IPS-15b (cell line): ENCODE data around the gene HS2ST1.
"Not testable (repeated sequence)": the region's sequence is repeated elsewhere in the genome, so short reads cannot be mapped to it uniquely, and the experiment has no call there.

ENCODE experiments used
- H3K27me3 ChIP-seq: one replicate; pipeline ENCODE4 v1.6.1; 2013; ENCODE audit warnings: low read length; ENCODE audit not compliant: control insufficient read depth, insufficient read depth
- H3K36me3 ChIP-seq: one replicate; pipeline ENCODE4 v1.6.1; 2013; ENCODE audit warnings: low read length; ENCODE audit not compliant: control insufficient read depth, insufficient read depth
- H3K4me1 ChIP-seq: one replicate; pipeline ENCODE4 v1.6.1; 2013; ENCODE audit warnings: mild to moderate bottlenecking, low read length; ENCODE audit not compliant: control insufficient read depth, insufficient read depth
- H3K4me3 ChIP-seq: one replicate; pipeline ENCODE4 v1.5.1; 2013; ENCODE audit warnings: low read depth, low read length
- H3K9ac ChIP-seq: one replicate; pipeline ENCODE4 v1.6.1; 2013; ENCODE audit warnings: low read depth, mild to moderate bottlenecking, low read length
- H3K9me3 ChIP-seq: one replicate; pipeline ENCODE4 v1.6.1; 2013; ENCODE audit warnings: mild to moderate bottlenecking, low read length; ENCODE audit not compliant: control insufficient read depth, insufficient read depth

HS2ST1 gene

DNA sequence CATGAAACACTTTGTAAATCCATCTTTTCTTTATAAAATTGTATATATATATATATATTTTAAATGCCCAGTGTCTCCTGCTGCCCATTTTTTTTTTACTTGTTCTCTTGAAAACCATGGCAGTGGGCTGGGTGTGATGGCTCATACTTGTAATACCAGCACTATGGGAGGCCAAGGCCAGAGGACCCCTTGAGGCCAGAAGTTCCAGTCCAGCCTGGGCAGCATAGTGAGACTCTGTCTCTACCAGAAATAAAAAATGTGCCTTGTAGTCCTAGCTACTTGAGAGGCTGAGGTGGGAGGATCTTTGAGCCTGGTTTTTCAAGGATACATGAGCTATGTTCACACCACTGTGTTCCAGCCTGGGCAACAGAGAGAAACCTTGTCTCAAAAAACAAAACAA is 62.2 kb downstream of the HS2ST1 start:
- Histone ChIP-seq H3K9ac (no peak overlapping the region), H3K27me3 (no peaks in the 10 kb centered on the region), H3K4me3 (no peak overlapping the region), H3K9me3 (no peaks in the 10 kb centered on the region), H3K36me3 (no peaks in the 10 kb centered on the region), H3K4me1 (peaks cover 9% of the 10 kb centered on the region)

- H3K4me3 ChIP-seq: no peak overlapping the region
- no peaks in the 10 kb centered on the region for H3K9me3 ChIP-seq
- no peaks in the 10 kb centered on the region for H3K4me1 ChIP-seq
- H3K27me3 ChIP-seq: no peaks in the 10 kb centered on the region
- H3K36me3 ChIP-seq: no peaks in the 10 kb centered on the region
- no peak overlapping the region for H3K9ac ChIP-seq
Measured at GRCh38 chr1:86981482-86982213, 67.2 kb downstream of the HS2ST1 start.

GRCh38 chr1:86983677-86984076 is 69.2 kb downstream of the HS2ST1 start:
- not testable (repeated sequence) for H3K4me1 ChIP-seq, H3K27me3 ChIP-seq, H3K36me3 ChIP-seq, H3K4me3 ChIP-seq, H3K9me3 ChIP-seq, H3K9ac ChIP-seq

DNA sequence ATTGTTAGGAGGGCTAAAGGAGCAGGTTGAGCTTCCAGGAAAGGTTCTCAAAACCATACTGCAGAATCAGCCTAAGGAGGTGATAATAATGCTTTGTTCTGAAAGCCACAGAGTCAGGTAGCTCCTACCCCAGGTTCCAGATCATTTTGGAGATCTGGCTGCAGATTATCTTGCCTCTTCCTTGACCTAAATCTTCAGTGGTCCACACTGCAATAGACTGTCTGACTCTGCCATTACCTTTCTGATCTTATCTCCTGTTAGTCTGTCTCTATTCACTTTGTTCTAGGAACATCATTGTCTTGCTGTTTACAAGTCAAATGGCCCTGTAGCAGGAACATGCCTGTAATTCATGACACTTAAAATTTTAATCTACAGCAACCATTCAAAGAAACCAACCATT is 73.0 kb downstream of the HS2ST1 start:
- H3K4me1 ChIP-seq: no peaks in the 10 kb centered on the region
- H3K9me3 ChIP-seq: no peaks in the 10 kb centered on the region
- no peak overlapping the region for H3K9ac ChIP-seq
- no peak overlapping the region for H3K4me3 ChIP-seq
- no peaks in the 10 kb centered on the region for H3K36me3 ChIP-seq
- H3K27me3 ChIP-seq: no peaks in the 10 kb centered on the region

GRCh38 chr1:86988835-86989234 is 74.4 kb downstream of the HS2ST1 start:
- no peak overlapping the region for H3K4me3 ChIP-seq
- H3K9me3 ChIP-seq: no peaks in the 10 kb centered on the region
- no peaks in the 10 kb centered on the region for H3K4me1 ChIP-seq
- no peak overlapping the region for H3K9ac ChIP-seq
- no peaks in the 10 kb centered on the region for H3K27me3 ChIP-seq
- no peaks in the 10 kb centered on the region for H3K36me3 ChIP-seq

GRCh38 chr1:86989690-86990089 is 75.3 kb downstream of the HS2ST1 start:
- H3K4me3 ChIP-seq, H3K9me3 ChIP-seq, H3K9ac ChIP-seq, H3K36me3 ChIP-seq, H3K27me3 ChIP-seq, H3K4me1 ChIP-seq: not testable (repeated sequence)

GRCh38 chr1:86990826-86991225 is 76.4 kb downstream of the HS2ST1 start:
- no peaks in the 10 kb centered on the region for H3K4me1 ChIP-seq
- H3K36me3 ChIP-seq: no peaks in the 10 kb centered on the region
- no peaks in the 10 kb centered on the region for H3K9me3 ChIP-seq

DNA sequence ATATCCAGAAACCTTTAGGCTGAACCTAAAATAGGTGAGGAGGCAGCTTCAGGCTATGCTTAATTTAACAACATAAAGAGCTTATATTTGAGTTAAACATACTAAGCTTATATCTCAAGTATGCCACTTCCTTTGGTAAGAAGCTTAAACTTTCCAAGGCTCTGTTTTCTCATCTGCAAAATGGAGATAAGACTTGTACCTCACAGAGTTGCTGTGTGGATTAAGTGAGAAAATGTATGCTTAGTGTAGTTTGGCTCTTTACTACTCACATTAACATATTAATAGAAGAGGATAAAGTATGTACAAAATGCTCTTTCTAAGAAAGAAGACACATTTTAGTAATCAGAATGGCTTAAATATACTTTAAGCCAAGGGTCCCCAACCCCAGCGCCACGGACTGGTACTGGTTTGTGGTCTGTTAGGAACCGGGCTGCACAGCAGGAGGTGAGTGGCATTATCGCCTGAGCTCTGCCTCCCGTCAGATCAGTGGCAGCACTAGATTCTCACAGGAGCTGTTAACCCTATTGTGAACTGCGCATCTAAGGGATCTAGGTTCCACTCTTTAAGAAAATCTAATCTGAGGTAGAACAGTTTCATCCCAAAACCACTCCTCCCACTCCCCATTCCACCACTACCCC is 77.2 kb downstream of the HS2ST1 start:
- Histone ChIP-seq H3K4me3 (no peak overlapping the region), H3K4me1 (no peaks in the 10 kb centered on the region), H3K9ac (no peak overlapping the region), H3K27me3 (no peaks in the 10 kb centered on the region), H3K9me3 (no peaks in the 10 kb centered on the region), H3K36me3 (no peaks in the 10 kb centered on the region)

More at GRCh38 chr1:86990826-86991225, 76.4 kb downstream of the HS2ST1 start:
- no peaks in the 10 kb centered on the region for H3K27me3 ChIP-seq
- H3K9ac ChIP-seq: no peak overlapping the region
- no peak overlapping the region for H3K4me3 ChIP-seq

- Histone ChIP-seq H3K9ac (no peak overlapping the region), H3K4me1 (peaks cover 2% of the 10 kb centered on the region), H3K27me3 (no peaks in the 10 kb centered on the region), H3K36me3 (no peaks in the 10 kb centered on the region), H3K9me3 (no peaks in the 10 kb centered on the region), H3K4me3 (no peak overlapping the region)
Measured at GRCh38 chr1:86992861-86993260, 78.4 kb downstream of the HS2ST1 start.

GRCh38 chr1:86993269-86993985 is 79.0 kb downstream of the HS2ST1 start:
- no peak overlapping the region for H3K9ac ChIP-seq
- H3K9me3 ChIP-seq: no peaks in the 10 kb centered on the region
- H3K27me3 ChIP-seq: no peaks in the 10 kb centered on the region
- no peak overlapping the region for H3K4me3 ChIP-seq
- H3K36me3 ChIP-seq: no peaks in the 10 kb centered on the region
- H3K4me1 ChIP-seq: peaks cover 3% of the 10 kb centered on the region

DNA sequence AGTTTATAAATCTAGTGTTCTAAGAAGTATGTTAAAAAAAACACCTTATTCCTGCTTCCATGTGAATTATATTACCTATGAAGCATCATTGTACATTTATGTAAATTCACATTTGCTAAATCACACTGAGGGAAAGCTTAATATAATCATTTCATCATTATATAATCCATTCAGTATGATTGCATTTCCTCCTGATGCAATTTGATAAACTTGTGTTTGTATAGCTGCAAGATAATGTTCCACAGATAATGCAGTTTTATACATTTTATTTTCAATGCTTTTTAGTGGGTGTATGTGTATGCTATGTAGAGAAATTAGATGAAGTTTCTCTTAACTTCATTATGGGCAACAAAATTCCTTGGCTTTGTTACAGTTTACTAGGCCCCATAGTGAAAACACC is 79.6 kb downstream of the HS2ST1 start:
- no peak overlapping the region for H3K9ac ChIP-seq
- no peak overlapping the region for H3K4me3 ChIP-seq
- H3K4me1 ChIP-seq: peaks cover 4% of the 10 kb centered on the region
- H3K27me3 ChIP-seq: no peaks in the 10 kb centered on the region
- H3K36me3 ChIP-seq: no peaks in the 10 kb centered on the region
- H3K9me3 ChIP-seq: no peaks in the 10 kb centered on the region

GRCh38 chr1:86997538-86997937 is 83.1 kb downstream of the HS2ST1 start:
- Histone ChIP-seq H3K36me3 (no peaks in the 10 kb centered on the region), H3K4me3 (no peak overlapping the region), H3K9ac (no peak overlapping the region), H3K9me3 (no peaks in the 10 kb centered on the region), H3K27me3 (no peaks in the 10 kb centered on the region), H3K4me1 (peaks cover 4% of the 10 kb centered on the region)
